Fibroblast of lung (primary cell): ENCODE results near the gene CELA1.

ENCODE experiments used
- CTCF ChIP-seq, 2 donors: IDR thresholded peaks in 1 of 2; conservative IDR thresholded peaks in 1 of 2; 1 replicate in 1 of 2; 2 replicates in 1 of 2; pipeline ENCODE4 v1.5.1; 2011 to 2012; ENCODE audit warnings: low read length in 2 of 2, control low read depth in 1 of 2, inconsistent platforms in 1 of 2, low read depth in 1 of 2, mild to moderate bottlenecking in 1 of 2
- EZH2 ChIP-seq: IDR thresholded peaks from 2 replicates; pipeline ENCODE4 v1.5.1; 2012; ENCODE audit warnings: low read length, control low read depth, mild to moderate bottlenecking; ENCODE audit errors: missing control alignments

- TF ChIP-seq CTCF (conservative IDR thresholded peaks at IDR 0.05 in 1 of 2, IDR thresholded peaks at IDR 0.05 in 1 of 2; ENCODE audit: low read depth in 1 of 2, low read length in 2 of 2) = no peak
- TF ChIP-seq EZH2 = no peak
Observed at GRCh38 chr12:51390457-51390856, 44.0 kb upstream of the CELA1 start.
